ENCODE results near the gene OLIG1.

DNA sequence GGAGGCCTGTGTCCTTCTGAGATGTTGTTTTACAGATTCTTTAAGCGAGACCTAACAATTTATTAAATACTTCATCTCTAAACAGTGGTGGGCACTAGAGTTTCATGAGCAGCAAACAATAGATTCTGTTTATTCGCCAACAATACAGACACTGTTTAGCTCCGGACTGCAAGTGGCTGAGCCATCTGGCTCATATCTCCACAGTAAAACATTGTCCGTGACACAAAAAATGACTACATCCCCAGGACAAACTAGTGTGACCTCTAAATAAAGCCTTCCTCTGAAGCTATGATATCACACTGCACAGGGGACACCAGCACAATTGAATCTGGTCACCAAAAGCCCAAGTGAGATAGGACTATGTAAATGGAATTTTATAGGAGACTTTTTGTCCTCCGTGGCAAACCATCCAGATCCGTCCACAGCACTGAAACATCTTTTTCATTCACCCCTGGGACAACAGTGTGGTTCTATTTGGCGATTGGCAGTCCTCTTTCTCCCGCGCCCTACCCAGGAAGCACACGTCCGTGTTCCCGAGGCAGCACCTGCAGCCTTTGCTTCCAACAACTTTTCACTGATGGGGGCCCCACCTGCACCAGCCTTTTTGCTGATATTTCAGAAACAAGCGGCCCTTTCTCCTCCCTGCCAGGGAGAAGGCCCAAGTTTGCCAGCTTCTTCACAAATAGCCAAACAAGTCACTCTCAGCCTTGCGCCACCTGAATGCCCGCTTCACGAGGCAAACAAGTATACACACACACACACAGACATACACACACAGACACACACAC, 47.4 kb downstream of the OLIG1 start:
- TF ChIP-seq, protein P1, sequence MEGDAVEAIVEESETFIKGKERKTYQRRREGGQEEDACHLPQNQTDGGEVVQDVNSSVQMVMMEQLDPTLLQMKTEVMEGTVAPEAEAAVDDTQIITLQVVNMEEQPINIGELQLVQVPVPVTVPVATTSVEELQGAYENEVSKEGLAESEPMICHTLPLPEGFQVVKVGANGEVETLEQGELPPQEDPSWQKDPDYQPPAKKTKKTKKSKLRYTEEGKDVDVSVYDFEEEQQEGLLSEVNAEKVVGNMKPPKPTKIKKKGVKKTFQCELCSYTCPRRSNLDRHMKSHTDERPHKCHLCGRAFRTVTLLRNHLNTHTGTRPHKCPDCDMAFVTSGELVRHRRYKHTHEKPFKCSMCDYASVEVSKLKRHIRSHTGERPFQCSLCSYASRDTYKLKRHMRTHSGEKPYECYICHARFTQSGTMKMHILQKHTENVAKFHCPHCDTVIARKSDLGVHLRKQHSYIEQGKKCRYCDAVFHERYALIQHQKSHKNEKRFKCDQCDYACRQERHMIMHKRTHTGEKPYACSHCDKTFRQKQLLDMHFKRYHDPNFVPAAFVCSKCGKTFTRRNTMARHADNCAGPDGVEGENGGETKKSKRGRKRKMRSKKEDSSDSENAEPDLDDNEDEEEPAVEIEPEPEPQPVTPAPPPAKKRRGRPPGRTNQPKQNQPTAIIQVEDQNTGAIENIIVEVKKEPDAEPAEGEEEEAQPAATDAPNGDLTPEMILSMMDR (conservative IDR thresholded peaks at IDR 0.05; ENCODE audit: low read length), result no peak
- no peak for TF ChIP-seq EZH2phosphoT487 (IDR thresholded peaks at IDR 0.05; ENCODE audit: borderline replicate concordance, low read depth, low read length)

Data from OCI-LY7 (cell line).